ENCODE data around the gene ZNF566. TPM values are rescaled to one million over a fixed set of nuclear protein-coding genes. Genes with fewer than 3 reads are reported as not detected.
A peak's percentile ranks its signal among the peaks of the same experiment; 100 is the strongest.

ZNF566 gene
- total RNA-seq, 1 experiment from 2014 or later = 14.1 TPM

DNA sequence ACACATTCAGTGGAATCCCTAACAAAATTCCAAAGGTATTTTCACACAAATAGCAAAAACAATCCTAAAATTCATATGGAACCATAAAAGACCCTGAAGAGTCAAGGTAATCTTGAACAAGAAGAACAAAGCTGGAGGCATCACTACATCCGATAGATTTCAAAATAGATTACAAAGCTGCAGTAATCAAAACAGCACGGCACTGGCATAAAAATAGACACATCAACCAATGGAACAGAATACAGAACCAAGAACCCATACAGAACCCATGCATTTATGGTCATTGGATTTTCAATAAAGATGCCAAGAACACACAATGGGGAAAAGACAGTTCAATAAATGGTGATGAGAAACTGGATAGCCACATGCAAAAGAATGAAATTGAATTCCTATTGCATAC, 32.5 kb downstream of the ZNF566 start:
- no peak for DNase-seq (ENCODE audit: low spot score)
- in situ Hi-C loops (cut with HindIII; ENCODE audit: low sequenced_read_pairs) = no loop called here

DNA sequence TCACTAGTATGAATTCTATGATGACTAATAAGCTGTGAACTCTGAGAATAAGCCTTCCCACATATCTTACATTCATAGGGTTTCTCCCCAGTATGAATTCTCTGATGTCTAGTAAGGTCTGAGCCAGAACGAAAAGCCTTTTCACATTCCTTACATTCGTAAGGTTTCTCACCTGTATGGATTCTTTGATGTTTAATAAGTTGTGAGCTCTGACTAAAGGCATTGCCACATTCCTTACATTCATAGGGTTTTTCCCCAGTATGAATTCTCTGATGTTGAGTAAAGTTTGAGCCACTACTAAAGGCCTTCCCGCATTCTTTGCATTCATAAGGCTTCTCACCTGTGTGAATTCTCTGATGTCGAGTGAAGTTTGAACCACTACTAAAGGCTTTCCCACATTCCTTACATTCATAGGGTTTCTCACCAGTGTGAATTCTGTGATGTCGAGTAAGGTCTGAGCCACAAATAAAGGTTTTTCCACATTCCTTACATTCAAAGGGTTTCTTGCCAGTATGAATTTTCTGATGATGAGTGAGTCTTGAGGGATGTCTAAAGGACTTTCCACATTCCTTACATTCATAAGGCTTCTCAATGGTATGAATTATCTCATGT, 40.2 kb downstream of the ZNF566 start:
- in situ Hi-C loops (cut with HindIII; ENCODE audit: low sequenced_read_pairs) = no loop called here
- DNase-seq (ENCODE audit: low spot score) = no peak

- in situ Hi-C loops (cut with HindIII; ENCODE audit: low sequenced_read_pairs) = no loop called here
- no peak for DNase-seq (ENCODE audit: low spot score)
These were observed 48.0 kb downstream of the ZNF566 start for GRCh38 chr19:36441339-36441738.

DNA sequence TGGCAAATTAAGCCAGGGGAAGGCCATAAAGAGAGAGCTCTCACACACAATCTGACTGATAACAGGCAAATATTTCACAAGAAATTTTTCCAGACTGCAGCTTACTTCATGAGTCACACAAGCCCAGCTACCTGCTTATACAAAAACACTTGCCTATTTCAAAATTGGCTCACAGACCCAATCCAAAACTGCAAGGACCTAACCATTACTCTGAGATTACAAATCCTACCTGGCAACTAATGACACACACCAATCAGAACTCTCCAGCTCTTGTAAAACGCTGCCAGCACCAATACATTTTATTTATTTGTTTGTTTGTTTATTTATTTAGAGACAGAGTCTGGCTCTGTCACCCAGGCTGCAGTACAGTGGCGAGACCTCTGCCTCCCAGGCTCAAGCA, 52.8 kb downstream of the ZNF566 start:
- DNase-seq (ENCODE audit: low spot score) = no peak
- in situ Hi-C loops (cut with HindIII; ENCODE audit: low sequenced_read_pairs) = no loop called here

DNA sequence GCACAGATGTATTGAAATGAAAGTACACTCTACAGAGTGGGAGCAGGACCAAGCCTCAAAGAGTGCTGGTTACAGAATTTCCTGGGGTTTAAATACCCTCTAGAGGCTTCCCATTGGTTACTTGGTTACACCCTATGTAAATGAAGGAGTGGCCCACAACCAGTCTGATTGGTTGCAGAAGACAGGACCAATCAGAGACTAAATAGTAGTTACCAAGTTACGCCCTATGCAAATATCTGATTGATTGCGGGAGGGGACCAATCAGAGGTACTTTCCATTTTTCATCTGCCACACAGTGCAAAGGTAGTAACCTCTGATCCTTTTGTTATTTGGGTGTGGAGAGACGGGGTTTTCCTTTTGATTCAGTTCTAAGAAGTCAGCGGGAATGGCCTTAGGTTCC, 65.4 kb downstream of the ZNF566 start:
- in situ Hi-C loops (cut with HindIII; ENCODE audit: low sequenced_read_pairs) = no loop called here
- no peak for DNase-seq (ENCODE audit: low spot score)

GRCh38 chr19:36421749-36422481, 67.4 kb downstream of the ZNF566 start:
- in situ Hi-C loops (cut with HindIII; ENCODE audit: low sequenced_read_pairs) = no loop called here
- DNase-seq (ENCODE audit: low spot score) = peak; percentile 3

GRCh38 chr19:36420961-36421748, 68.2 kb downstream of the ZNF566 start:
- peak; percentile 41 for DNase-seq (ENCODE audit: low spot score)
- in situ Hi-C loops (cut with HindIII; ENCODE audit: low sequenced_read_pairs) = no loop called here

DNA sequence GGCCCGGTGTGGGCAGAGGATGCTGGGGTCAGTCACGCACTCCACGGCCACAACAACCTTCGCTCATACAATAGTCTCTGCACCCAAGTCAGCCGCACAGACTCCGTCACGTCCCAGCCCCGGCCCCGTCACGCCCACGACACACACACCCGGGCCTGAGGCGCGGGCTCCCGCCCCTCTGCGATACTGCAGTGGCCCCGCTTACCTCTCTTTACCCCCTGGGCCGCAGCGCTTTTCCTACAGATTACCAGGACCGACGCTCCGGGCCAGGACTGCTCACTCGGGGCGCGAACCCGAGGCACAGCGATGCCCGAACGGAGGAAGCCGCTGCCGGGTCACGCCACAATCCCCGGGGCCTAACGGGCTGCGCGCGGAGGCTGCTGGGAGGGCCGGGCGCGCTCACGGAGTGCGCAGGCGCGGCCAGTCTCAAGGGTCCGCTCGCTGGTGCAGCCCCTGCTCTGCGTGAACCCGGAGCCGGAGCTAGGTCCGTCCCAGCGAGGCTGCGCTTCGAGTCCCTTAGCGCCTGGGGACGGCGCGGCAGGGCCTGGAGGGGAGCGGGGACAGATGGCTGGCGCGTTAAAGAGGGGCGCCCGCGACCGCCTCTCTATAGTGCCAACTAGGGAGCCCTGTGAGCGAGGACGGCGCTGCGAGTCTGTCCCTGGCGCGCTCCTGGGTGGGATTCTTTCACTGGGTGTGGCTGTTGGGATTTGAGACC, 70.9 kb downstream of the ZNF566 start, which contains the start of gene ZFP82:
TSS of gene ZFP82 (minus strand) at position 358 of the 715 bp plus-strand sequence. CDS start 8,855 bp downstream, outside the sequence.
- peak; percentile 77 for DNase-seq (ENCODE audit: low spot score)
- in situ Hi-C loops (cut with HindIII; ENCODE audit: low sequenced_read_pairs) = no loop called here

DNA sequence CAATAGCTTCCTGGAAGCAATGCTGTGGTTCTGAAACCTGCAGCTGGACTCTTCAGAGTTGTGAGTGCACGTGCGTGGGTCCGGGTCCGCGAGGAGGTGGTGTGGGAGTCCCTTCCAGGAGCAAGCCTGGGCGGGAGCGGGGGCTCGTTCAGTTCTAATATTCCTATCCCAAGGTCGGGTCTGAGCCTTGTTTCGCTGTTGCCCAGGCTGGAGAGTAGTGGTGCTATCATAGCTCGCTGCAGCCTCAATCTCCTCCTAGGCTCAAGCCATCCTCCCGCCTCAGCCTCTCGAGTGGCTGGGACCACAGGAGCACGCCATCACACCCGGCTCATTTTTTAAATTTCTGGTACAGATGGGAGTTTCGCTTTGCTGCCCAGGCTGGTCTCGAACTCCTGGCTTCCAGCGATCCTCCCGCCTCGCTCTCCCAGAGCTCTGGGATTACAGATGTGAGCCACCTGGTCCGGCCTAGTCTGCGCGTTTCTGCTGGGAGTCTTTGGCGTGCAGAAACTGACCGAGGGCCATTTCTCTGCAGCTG, 71.5 kb downstream of the ZNF566 start:
- in situ Hi-C loops (cut with HindIII; ENCODE audit: low sequenced_read_pairs) = no loop called here

GRCh38 chr19:36409841-36410240, 79.5 kb downstream of the ZNF566 start:
- no peak for DNase-seq (ENCODE audit: low spot score)
- in situ Hi-C loops (cut with HindIII; ENCODE audit: low sequenced_read_pairs) = no loop called here

More for the DNA sequence above, 71.5 kb downstream of the ZNF566 start:
- no peak for DNase-seq (ENCODE audit: low spot score)

GRCh38 chr19:36408101-36408500, 81.3 kb downstream of the ZNF566 start:
- DNase-seq (ENCODE audit: low spot score) = no peak

GRCh38 chr19:36404498-36404897, 84.9 kb downstream of the ZNF566 start:
- DNase-seq (ENCODE audit: low spot score) = no peak
- in situ Hi-C loops (cut with HindIII; ENCODE audit: low sequenced_read_pairs) = no loop called here

More at GRCh38 chr19:36408101-36408500, 81.3 kb downstream of the ZNF566 start:
- in situ Hi-C loops (cut with HindIII; ENCODE audit: low sequenced_read_pairs) = no loop called here

- in situ Hi-C loops (cut with HindIII; ENCODE audit: low sequenced_read_pairs) = no loop called here
These were observed 87.9 kb downstream of the ZNF566 start for GRCh38 chr19:36401475-36401874.

DNA sequence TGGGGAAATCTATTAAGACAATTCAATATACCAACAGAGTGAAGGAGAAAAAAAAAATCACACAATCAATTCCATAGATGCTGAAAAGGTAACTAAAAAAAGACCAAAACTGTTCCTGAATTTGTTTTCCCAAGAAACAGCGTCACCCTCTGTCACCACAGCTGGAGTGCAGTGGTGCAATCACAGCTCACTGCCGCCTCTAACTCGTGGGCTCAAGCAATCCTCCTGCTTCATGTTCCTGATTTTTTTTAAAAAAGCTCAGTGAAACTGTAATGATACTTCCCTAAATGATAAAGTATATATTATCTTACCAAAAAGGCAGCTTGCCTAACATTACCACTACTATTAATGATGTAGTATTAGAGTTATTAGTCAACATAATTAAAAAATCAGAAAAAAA, 90.8 kb downstream of the ZNF566 start:
- DNase-seq (ENCODE audit: low spot score) = no peak
- in situ Hi-C loops (cut with HindIII; ENCODE audit: low sequenced_read_pairs) = no loop called here

More at GRCh38 chr19:36401475-36401874, 87.9 kb downstream of the ZNF566 start:
- no peak for DNase-seq (ENCODE audit: low spot score)

Other genes with a start within 250 kb of the ZNF566 start
- gene ZFP14, start 110.4 kb downstream of the ZNF566 start, total RNA-seq (2014; rRNA removed; shearing (Covaris generic)) = 7.1 and 9.4 TPM in 2 replicates
- gene ZFP82, start 70.9 kb downstream of the ZNF566 start, total RNA-seq (2014; rRNA removed; shearing (Covaris generic)) = 3.6 and 4.8 TPM in 2 replicates
- gene ZNF260, start 38.7 kb upstream of the ZNF566 start, total RNA-seq (2014; rRNA removed; shearing (Covaris generic)) = 7.0 and 69.0 TPM in 2 replicates
- gene ZNF529, start 83.7 kb upstream of the ZNF566 start, total RNA-seq (2014; rRNA removed; shearing (Covaris generic)) = 7.8 and 8.9 TPM in 2 replicates
- gene ZNF382, start 115.8 kb upstream of the ZNF566 start, total RNA-seq (2014; rRNA removed; shearing (Covaris generic)) = 5.7 and 16.4 TPM in 2 replicates
- gene ZNF461, start 177.3 kb upstream of the ZNF566 start, total RNA-seq (2014; rRNA removed; shearing (Covaris generic)) = 0.62 and 8.3 TPM in 2 replicates
- 5.9 and 8.7 TPM in 2 replicates for gene ZNF567, start 198.1 kb upstream of the ZNF566 start, total RNA-seq (2014; rRNA removed; shearing (Covaris generic))

Data from G401 (cell line).